ENCODE results near the gene KDM8.

Gene KDM8

GRCh38 chr16:27216297-27216885 lies 13.1 kb downstream of the KDM8 start:
- no peak for DNase-seq

DNA sequence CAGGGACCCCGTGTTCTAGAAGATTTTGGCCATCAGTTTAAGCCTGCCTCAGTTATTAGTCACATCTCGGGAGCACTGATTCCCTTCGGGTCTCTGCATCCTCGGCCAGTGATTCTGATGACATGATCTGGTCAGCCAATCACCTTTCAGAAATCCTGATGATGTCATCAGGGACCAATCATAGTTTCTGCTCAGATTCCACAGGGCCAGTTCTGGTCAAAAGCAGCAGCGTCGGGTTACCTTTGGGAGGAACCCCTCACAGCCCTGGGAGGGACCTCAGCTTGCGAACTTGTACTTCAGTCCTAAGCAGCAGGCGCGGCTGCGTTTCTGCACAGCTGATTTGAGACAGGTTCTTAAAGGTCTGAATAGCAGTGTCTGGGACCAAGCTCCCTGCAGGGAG lies 13.9 kb downstream of the KDM8 start:
- no peak for DNase-seq

DNA sequence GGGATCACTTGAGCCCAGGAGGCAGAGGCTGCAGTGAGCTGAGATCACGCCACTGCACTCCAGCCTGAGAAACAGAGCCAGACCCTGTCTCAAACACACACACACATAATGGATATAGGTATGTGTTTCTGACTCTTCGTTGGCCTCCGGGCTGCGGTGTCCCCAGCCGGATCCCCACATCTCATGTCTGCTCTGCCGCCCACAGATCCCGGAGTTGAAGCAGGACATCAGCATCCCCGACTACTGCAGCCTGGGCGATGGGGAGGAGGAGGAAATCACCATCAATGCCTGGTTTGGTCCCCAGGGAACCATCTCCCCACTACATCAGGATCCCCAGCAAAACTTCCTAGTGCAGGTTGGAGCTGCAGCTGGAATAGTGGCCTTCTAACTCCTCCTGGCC lies 15.4 kb downstream of the KDM8 start:
- DNase-seq, result no peak

DNA sequence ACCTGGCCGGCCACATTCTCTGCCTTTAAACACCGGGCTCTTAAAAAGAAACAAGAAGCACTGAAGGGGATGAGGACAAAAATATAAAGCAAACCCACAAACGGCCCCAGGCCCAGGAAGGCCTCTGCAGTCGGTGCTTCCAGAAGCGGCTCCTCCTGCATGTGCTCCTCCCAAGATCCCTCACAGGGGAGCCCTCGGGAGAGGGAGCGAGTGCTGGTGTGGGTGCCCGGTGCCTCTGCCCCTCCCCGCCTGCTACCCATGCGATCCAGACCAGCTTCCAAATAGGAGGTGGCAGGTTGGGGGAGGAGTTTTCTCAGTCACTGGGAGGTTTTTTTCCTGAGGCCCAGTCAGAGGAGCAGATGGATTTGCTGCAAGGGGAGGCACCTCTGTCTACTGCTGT lies 15.8 kb downstream of the KDM8 start:
- no peak for DNase-seq

- DNase-seq, result no peak
These were observed 16.8 kb downstream of the KDM8 start for GRCh38 chr16:27220120-27220519.

GRCh38 chr16:27220527-27220926 lies 17.2 kb downstream of the KDM8 start:
- DNase-seq, result no peak

GRCh38 chr16:27220991-27221390 lies 17.7 kb downstream of the KDM8 start:
- no peak for DNase-seq

DNA sequence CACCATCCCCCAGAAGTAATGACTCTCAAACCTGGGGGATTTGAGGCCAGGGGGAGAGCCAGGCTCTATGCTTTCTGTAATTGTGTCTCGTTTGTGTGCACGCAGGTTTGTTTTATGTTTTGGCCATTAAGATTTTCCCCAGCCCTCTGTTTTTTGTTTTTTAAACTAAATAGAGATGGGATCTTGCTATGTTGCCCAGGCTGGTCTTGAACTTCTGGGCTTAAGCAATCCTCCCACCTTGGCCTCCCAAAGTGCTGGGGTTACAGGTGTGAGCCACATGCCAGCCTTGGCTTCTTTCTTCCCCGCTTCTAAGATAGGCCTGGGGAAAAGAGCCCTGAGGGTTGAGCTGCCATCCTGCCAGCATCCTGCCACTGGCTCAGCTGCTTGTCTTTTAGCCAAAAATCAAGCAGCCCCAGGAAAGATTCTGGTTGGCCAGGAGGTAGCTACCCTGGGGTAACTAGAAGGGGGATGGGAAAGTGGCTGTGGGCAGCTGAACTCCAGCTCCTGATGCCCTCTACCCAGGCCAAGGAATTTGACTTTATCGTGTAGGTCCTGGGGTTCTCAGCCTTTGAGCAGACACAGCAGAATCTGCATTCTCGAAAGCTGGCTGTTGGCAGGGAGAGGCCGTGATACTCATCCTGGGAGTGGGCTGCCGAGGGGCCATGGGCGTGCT lies 18.4 kb downstream of the KDM8 start:
- DNase-seq, result no peak

- DNase-seq, result no peak
These were observed 19.2 kb downstream of the KDM8 start for GRCh38 chr16:27222249-27223225.

DNA sequence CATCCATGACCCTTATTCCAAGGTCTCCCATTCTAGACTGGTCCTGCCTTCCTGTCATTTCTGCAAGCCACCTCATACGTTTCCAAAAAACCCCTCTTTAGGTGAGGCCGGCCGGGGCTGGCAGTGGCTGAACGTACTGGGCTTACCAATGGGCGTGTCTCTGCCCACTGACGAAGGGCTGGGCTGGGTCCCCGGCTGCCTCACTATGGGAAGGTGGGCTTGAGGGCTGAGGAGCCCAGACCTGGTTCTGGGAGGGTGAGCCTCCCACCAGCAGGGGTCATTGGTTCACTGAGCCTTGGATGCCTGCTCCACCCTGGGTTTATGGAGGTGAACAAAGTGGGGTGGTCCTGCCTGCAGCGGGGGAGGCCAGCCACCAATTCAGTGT lies 19.9 kb downstream of the KDM8 start:
- DNase-seq, result no peak

DNA sequence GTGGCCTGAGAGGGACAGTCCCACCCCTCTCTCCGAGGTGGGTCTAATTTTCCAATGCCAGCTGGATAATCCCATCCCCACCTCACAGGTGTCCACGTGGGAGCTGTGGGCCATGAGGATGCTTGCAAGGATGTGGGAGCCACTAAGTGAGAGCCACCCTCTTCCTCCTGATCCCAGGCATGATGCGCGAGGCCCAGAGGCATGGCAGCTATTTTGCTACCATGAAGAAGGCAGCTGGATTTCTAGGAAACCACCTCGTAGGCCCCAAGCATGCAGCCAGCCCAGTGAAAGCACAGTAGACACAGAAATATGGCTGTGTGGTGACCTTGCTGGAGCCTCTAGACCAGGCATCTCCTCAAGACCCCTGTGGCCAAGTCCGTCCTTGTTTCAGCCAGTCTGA lies 20.4 kb downstream of the KDM8 start:
- DNase-seq, result no peak

DNA sequence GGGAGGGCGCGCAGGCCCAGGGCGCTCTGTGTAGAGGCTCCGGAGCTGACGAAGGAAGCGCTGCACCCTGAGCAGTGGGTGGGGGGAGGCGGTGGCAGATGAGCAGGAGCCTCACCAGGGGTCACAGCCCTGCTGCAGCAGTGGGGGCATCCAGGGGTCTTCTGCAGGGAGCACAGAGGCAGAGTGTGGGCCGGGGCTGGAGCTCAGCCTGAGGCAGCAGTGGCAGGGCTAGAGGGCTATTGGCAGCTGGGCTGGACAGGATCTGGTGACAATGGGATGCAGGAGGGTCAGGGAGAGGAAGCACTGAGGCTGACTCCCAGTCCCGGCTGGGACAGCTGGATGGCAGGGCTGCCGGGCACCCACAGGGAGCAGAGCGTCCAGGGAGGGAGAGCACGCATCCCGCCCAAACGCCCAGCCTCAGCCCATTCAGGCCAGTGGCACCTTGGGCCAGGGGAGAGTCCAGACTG lies 21.0 kb downstream of the KDM8 start:
- no peak for DNase-seq

- DNase-seq, result no peak
These were observed 21.5 kb downstream of the KDM8 start for GRCh38 chr16:27224741-27225300.

DNA sequence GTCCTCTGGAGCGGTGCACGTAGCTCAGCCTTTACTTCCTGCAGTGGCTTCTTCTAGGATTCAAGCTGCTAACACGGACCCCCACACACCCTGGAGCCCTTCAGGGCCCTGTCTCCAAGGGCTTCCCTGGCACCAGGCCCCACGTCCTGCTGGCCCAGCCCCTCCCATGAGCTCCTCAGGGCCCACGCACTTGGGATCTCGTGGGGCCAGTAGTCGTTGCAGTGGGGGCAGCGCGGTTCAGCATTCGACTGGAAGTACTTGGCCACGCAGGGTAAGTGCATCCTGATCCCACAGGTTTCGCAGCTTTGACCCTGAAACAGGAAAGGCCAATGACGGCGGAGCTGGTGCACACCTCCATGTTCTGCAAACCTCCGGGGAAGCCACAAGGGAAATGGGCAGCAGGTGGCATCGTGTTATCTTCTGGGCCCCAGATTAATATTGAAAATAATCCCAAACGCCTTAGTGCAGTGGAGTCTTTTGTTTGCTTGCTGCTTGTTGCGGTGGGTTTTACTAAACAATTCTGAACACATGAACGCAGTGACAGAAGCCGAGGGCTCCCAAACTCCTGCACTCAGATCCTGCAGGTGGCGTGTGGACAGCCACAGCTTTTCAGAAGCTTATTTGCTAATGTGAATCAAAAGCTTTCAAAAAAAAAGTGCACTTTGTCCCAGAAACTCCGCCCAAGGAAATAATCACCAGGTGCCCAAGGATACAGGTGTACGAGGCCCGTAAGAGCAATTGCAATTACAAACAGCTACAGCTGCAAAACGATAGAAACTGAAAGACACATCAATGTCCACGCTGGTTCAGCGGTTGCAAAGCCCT lies 22.4 kb downstream of the KDM8 start:
- DNase-seq, result no peak

GRCh38 chr16:27226476-27226875 lies 23.1 kb downstream of the KDM8 start:
- no peak for DNase-seq

DNA sequence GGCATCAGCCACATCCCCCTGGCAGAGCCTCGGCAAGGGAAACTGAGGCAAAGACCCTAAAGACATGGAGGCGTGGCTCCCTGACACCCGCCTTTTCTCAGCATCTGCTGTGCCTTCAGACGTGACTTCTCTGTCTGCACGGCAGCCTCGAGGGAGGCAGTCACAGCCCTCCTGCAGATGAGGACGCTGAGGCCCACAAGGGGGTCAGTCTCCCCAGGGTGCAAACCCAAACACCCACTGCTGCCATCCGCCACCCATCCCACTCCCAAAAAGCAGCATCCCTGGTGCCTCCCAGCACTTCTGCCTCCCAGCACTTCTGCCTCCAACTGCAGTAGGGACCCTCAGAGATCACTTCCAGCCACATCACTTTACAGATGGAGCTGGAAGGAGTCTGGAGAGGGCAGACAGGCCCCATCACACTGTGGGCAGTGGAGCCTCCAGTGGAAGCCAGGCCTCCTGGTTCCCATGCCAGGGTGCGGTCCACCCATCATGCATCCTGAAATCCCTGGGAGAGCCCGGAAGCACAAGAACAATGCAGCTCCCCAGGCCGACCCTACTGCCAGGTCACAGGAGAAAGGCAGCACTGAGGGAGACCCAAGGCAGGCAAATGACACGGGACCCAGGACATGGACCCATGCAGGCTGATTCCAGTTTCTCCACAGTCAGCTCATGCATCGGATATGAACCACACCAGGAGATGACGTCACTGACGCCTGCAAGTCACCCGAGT lies 23.8 kb downstream of the KDM8 start:
- DNase-seq, result no peak

GRCh38 chr16:27228045-27228444 lies 24.7 kb downstream of the KDM8 start:
- no peak for DNase-seq

GRCh38 chr16:27228621-27229501 lies 25.5 kb downstream of the KDM8 start:
- DNase-seq, result no peak

DNA sequence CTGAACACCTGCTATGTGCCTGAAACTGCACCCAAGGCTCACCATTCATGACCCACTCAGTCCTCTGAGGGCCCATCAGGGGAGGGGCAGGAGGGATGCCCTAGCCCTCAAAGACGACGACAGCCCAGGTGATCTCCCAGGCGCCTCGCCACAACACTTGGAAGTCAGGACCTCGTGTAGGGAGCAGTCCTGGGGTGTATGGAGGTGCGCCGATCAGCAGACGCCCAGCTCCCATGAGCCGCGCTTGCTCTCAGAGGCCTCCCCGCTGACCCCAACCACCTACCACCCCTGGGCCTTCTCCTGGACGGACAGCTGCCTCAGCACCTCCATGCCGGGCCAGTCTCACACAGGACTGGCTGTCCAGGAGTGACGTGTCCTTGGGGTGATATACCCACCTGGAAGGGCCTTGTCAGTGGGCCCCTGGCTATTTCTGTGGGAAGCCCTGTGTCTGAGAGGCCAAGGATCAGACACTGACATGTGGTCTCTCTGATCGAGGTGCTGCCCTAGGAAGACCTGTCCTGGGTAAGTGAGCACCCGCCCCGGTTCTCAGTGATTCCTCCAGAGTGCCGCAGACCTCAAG lies 26.7 kb downstream of the KDM8 start:
- DNase-seq, result no peak

DNA sequence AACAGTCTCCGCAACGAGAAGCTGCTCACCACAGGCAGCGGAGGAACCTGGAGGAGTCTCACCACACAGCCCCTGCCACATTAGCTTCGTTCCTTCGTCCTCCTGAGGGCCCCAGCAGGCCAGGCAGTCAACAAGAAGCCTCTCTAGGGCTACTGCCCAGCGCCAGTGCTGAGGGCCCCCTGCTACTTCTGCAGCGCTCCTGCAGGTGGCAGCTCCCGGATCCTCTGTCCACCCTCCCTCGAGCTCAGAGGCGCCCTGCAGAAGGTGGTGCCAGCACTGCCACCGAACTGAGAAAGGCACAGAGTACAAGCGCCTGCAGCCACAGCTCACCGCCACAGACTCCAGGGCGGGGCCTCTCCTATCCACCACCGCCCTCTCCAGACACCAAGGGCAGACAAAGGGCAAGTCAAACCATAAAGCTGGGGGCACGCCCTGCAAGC lies 27.3 kb downstream of the KDM8 start:
- peak; percentile 92 for DNase-seq
